GM12865 (cell line): ENCODE measurements around the gene TRHDE.

ENCODE experiments used
- DNase-seq: peaks from one replicate; pipeline ENCODE4 v3.0.0; 2010; ENCODE audit warnings: low read depth
- H3K4me3 ChIP-seq: 2 replicates; pipeline ENCODE4 v1.5.1; 2011; ENCODE audit warnings: mild to moderate bottlenecking, low read depth, low read length, control low read depth
- CTCF ChIP-seq: IDR thresholded peaks from 2 replicates; pipeline ENCODE4 v1.5.1; 2011; ENCODE audit warnings: low read length, control low read depth, low read depth, inconsistent platforms; ENCODE audit not compliant: insufficient read depth; ENCODE audit errors: missing control alignments

The TRHDE gene

GRCh38 chr12:72444125-72444524 lies 172.0 kb downstream of the TRHDE start:
- no peak for TF ChIP-seq CTCF
- H3K4me3 ChIP-seq: no peak overlapping the region
- no peak for DNase-seq

GRCh38 chr12:72444566-72444965 lies 172.4 kb downstream of the TRHDE start:
- H3K4me3 ChIP-seq: no peak overlapping the region
- no peak for DNase-seq
- TF ChIP-seq CTCF: no peak

GRCh38 chr12:72448089-72448488 lies 175.9 kb downstream of the TRHDE start:
- DNase-seq: no peak
- TF ChIP-seq CTCF: no peak
- no peak overlapping the region for H3K4me3 ChIP-seq

GRCh38 chr12:72448805-72449204 lies 176.6 kb downstream of the TRHDE start:
- no peak for TF ChIP-seq CTCF
- no peak overlapping the region for H3K4me3 ChIP-seq
- DNase-seq: no peak

GRCh38 chr12:72453066-72453465 lies 180.9 kb downstream of the TRHDE start:
- H3K4me3 ChIP-seq: no peak overlapping the region
- no peak for TF ChIP-seq CTCF
- no peak for DNase-seq

GRCh38 chr12:72453550-72453949 lies 181.4 kb downstream of the TRHDE start:
- no peak for DNase-seq
- no peak for TF ChIP-seq CTCF
- H3K4me3 ChIP-seq: no peak overlapping the region

GRCh38 chr12:72464471-72464870 lies 192.3 kb downstream of the TRHDE start:
- H3K4me3 ChIP-seq: no peak overlapping the region
- no peak for DNase-seq
- TF ChIP-seq CTCF: no peak
